Neural cell (in vitro differentiated cells): ENCODE data around the gene FNDC7. TPM values are rescaled to one million over a fixed set of nuclear protein-coding genes. Genes with fewer than 3 reads are reported as not detected.
A peak's percentile ranks its signal among the peaks of the same experiment; 100 is the strongest.

ENCODE experiments used
- H2AFZ ChIP-seq: fragments of 200-600, 300-800 bp; sonication (generic), shearing (Covaris generic); 2 replicates; pipeline ENCODE4 v1.6.0; 2014; ENCODE audit warnings: low read depth, mild to moderate bottlenecking, antibody characterized with exemption, low read length, moderate library complexity
- H3F3A ChIP-seq: fragments of 200-600 bp; shearing (Covaris generic); 2 replicates; pipeline ENCODE4 v1.6.1; 2016; ENCODE audit warnings: mild to moderate bottlenecking, moderate library complexity, mixed read lengths, antibody characterized with exemption, low read length; ENCODE audit not compliant: insufficient read depth, poor library complexity, severe bottlenecking
- H3K27ac ChIP-seq: fragments of 200-600, 300-800 bp; sonication (generic), shearing (Covaris generic); 2 replicates; pipeline ENCODE4 v1.5.1; 2014; ENCODE audit warnings: mild to moderate bottlenecking, low read length, moderate library complexity
- H3K27me3 ChIP-seq: fragments of 300-800, 200-600 bp; sonication (generic), shearing (Covaris generic); 2 replicates; pipeline ENCODE4 v1.6.0; 2014; ENCODE audit warnings: mild to moderate bottlenecking, low read depth, low read length, moderate library complexity; ENCODE audit not compliant: insufficient read depth
- H3K36me3 ChIP-seq: fragments of 300-800, 200-600 bp; sonication (generic), shearing (Covaris generic); 2 replicates; pipeline ENCODE4 v1.5.1; 2014; ENCODE audit warnings: mild to moderate bottlenecking, antibody characterized with exemption, low read length, moderate library complexity; ENCODE audit not compliant: insufficient read depth
- H3K4me2 ChIP-seq: fragments of 300-800, 200-600 bp; sonication (generic), shearing (Covaris generic); 2 replicates; pipeline ENCODE4 v1.6.0; 2014; ENCODE audit warnings: mild to moderate bottlenecking, low read length
- H3K4me3 ChIP-seq: fragments of 300-800, 200-600 bp; sonication (generic), shearing (Covaris generic); 2 replicates; pipeline ENCODE4 v1.5.1; 2014; ENCODE audit warnings: mild to moderate bottlenecking, low read length, moderate library complexity
- H3K79me2 ChIP-seq: fragments of 200-600 bp; shearing (Covaris generic); replicated peaks from 2 replicates; pipeline ENCODE4 v1.6.0; 2014; ENCODE audit warnings: mild to moderate bottlenecking, low read length, moderate library complexity; ENCODE audit not compliant: insufficient read depth
- H3K9ac ChIP-seq: fragments of 300-800, 200-600 bp; sonication (generic), shearing (Covaris generic); 2 replicates; pipeline ENCODE4 v1.6.1; 2016; ENCODE audit warnings: mild to moderate bottlenecking, low read length, mixed read lengths
- H3K9me2 ChIP-seq: fragments of 200-600 bp; shearing (Covaris generic); 2 replicates; pipeline ENCODE4 v1.6.1; 2016; ENCODE audit warnings: mild to moderate bottlenecking, low read length, mixed read lengths; ENCODE audit not compliant: insufficient read depth
- H3K9me3 ChIP-seq: fragments of 200-600, 300-800 bp; sonication (generic), shearing (Covaris generic); 2 replicates; pipeline ENCODE4 v1.6.1; 2016; ENCODE audit warnings: mild to moderate bottlenecking, mixed run types, low read length, moderate library complexity, mixed read lengths
- H4K20me1 ChIP-seq: fragments of 200-600 bp; shearing (Covaris generic); 2 replicates; pipeline ENCODE4 v1.6.1; 2016; ENCODE audit warnings: mild to moderate bottlenecking, mixed run types; ENCODE audit not compliant: insufficient read depth
- CTCF ChIP-seq: fragments of 450-650 bp; IDR thresholded peaks from 2 replicates; pipeline ENCODE4 v1.5.1; 2014; ENCODE audit warnings: antibody characterized with exemption, mild to moderate bottlenecking, moderate library complexity; ENCODE audit not compliant: poor library complexity, severe bottlenecking
- EP300 ChIP-seq: fragments of 450-650 bp; conservative IDR thresholded peaks from 2 replicates; pipeline ENCODE4 v1.6.1; 2014; ENCODE audit warnings: antibody characterized with exemption, mild to moderate bottlenecking, moderate library complexity; ENCODE audit not compliant: poor library complexity, severe bottlenecking
- EZH2 ChIP-seq: fragments of 200-600, 300-800 bp; shearing (Covaris generic), sonication (generic); IDR thresholded peaks from 2 replicates; pipeline ENCODE4 v1.6.1; 2014; ENCODE audit warnings: antibody characterized with exemption, low read length, borderline replicate concordance, mild to moderate bottlenecking; ENCODE audit not compliant: insufficient read depth, poor library complexity, severe bottlenecking
- MXI1 ChIP-seq: fragments of 450-650 bp; conservative IDR thresholded peaks from 2 replicates; pipeline ENCODE4 v1.6.1; 2014; ENCODE audit warnings: antibody characterized with exemption, mild to moderate bottlenecking; ENCODE audit not compliant: poor library complexity, severe bottlenecking
- POLR2AphosphoS5 ChIP-seq: IDR thresholded peaks from 2 replicates; pipeline ENCODE4 v1.6.1; 2012
- RAD21 ChIP-seq: fragments of 450-650 bp; conservative IDR thresholded peaks from 2 replicates; pipeline ENCODE4 v1.6.1; 2014; ENCODE audit warnings: antibody characterized with exemption, mild to moderate bottlenecking, moderate library complexity
- REST ChIP-seq: IDR thresholded peaks from 2 replicates; pipeline ENCODE4 v1.6.1; 2012; ENCODE audit warnings: borderline replicate concordance
- SMC3 ChIP-seq: fragments of 450-650 bp; conservative IDR thresholded peaks from 2 replicates; pipeline ENCODE4 v1.6.1; 2014; ENCODE audit warnings: antibody characterized with exemption, mild to moderate bottlenecking, moderate library complexity; ENCODE audit not compliant: poor library complexity
- TAF1 ChIP-seq: IDR thresholded peaks from 2 replicates; pipeline ENCODE4 v1.6.1; 2012; ENCODE audit warnings: low read depth
- polyA plus RNA-seq: library from polyadenylated mRNA; depleted of rRNA; stranded (reverse); fragments of >200 nt; gene quantifications from 2 replicates; pipeline ENCODE4 v1.2.3, GENCODE V29; 2014

FNDC7 gene
- polyA plus RNA-seq, 1 donor from 2014 or later = not detected

- no peaks in the 10 kb centered on the region for H4K20me1 ChIP-seq
- no peaks in the 10 kb centered on the region for H3K36me3 ChIP-seq
- no peak overlapping the region for H3K9ac ChIP-seq
- TF ChIP-seq EZH2 (no peak), TAF1 (no peak), REST (no peak), EP300 (no peak), POLR2AphosphoS5 (no peak), CTCF (no peak), SMC3 (no peak), MXI1 (no peak), RAD21 (no peak)
- H3F3A ChIP-seq = no peaks in the 10 kb centered on the region
- no peak overlapping the region for H2AFZ ChIP-seq
- no peak overlapping the region for H3K4me2 ChIP-seq
- no peak overlapping the region for H3K27ac ChIP-seq
- H3K27me3 ChIP-seq = no peaks in the 10 kb centered on the region
- H3K9me3 ChIP-seq = no peaks in the 10 kb centered on the region
- H3K4me3 ChIP-seq = no peak overlapping the region
- no peaks in the 10 kb centered on the region for H3K9me2 ChIP-seq
- H3K79me2 ChIP-seq = peaks cover 1% of the 10 kb centered on the region
Measured at GRCh38 chr1:108742253-108742652, 29.5 kb downstream of the FNDC7 start.

GRCh38 chr1:108745980-108746381, 33.3 kb downstream of the FNDC7 start:
- Histone ChIP-seq H3K4me2 (no peak overlapping the region), H3F3A (no peaks in the 10 kb centered on the region), H2AFZ (peak overlapping the region; percentile 23), H4K20me1 (no peaks in the 10 kb centered on the region), H3K9ac (no peak overlapping the region), H3K79me2 (peaks cover 12% of the 10 kb centered on the region), H3K27me3 (no peaks in the 10 kb centered on the region), H3K9me2 (no peaks in the 10 kb centered on the region), H3K9me3 (no peaks in the 10 kb centered on the region), H3K27ac (no peak overlapping the region), H3K4me3 (peak overlapping the region; percentile 78), H3K36me3 (no peaks in the 10 kb centered on the region)
- TF ChIP-seq REST (no peak), MXI1 (no peak), TAF1 (no peak), POLR2AphosphoS5 (no peak), SMC3 (no peak), EP300 (no peak), CTCF (no peak), RAD21 (no peak), EZH2 (no peak)
